Mucosa of stomach (tissue), 1 donor: Measurements from ENCODE around the gene ABRAXAS1.
A peak's percentile ranks its signal among the peaks of the same experiment; 100 is the strongest.
"Not testable (repeated sequence)": the region's sequence is repeated elsewhere in the genome, so short reads cannot be mapped to it uniquely, and the experiment has no call there.

Experiments used
- H3K27me3 ChIP-seq: one replicate; pipeline ENCODE4 v1.7.0; 2013; ENCODE audit warnings: mild to moderate bottlenecking, low read length; ENCODE audit not compliant: control insufficient read depth, insufficient read depth
- H3K36me3 ChIP-seq: one replicate; pipeline ENCODE4 v1.7.0; 2013; ENCODE audit warnings: low read length; ENCODE audit not compliant: control insufficient read depth, insufficient read depth
- H3K4me1 ChIP-seq: one replicate; pipeline ENCODE4 v1.7.0; 2013; ENCODE audit warnings: mild to moderate bottlenecking, low read length; ENCODE audit not compliant: control insufficient read depth, insufficient read depth
- H3K4me3 ChIP-seq: one replicate; pipeline ENCODE4 v1.7.0; 2013; ENCODE audit warnings: low read length
- H3K9ac ChIP-seq: one replicate; pipeline ENCODE4 v1.7.0; 2013; ENCODE audit warnings: mild to moderate bottlenecking, low read length, moderate library complexity
- H3K9me3 ChIP-seq: one replicate; pipeline ENCODE4 v1.7.0; 2013; ENCODE audit warnings: mild to moderate bottlenecking, low read length, moderate library complexity; ENCODE audit not compliant: control insufficient read depth
- donor health status: Pancreatic carcinoma.

Gene ABRAXAS1

GRCh38 chr4:83496085-83496917 is 11.4 kb upstream of the ABRAXAS1 start:
- not testable (repeated sequence) for H3K36me3 ChIP-seq, H3K4me1 ChIP-seq, H3K27me3 ChIP-seq, H3K9me3 ChIP-seq, H3K9ac ChIP-seq, H3K4me3 ChIP-seq

- Histone ChIP-seq H3K4me1 (no peaks in the 10 kb centered on the region), H3K36me3 (no peaks in the 10 kb centered on the region), H3K9ac (no peak overlapping the region), H3K9me3 (no peaks in the 10 kb centered on the region), H3K27me3 (no peaks in the 10 kb centered on the region), H3K4me3 (no peak overlapping the region)
These were observed 6.1 kb upstream of the ABRAXAS1 start for GRCh38 chr4:83490876-83491450.

GRCh38 chr4:83489711-83490326 is 4.9 kb upstream of the ABRAXAS1 start:
- no peaks in the 10 kb centered on the region for H3K27me3 ChIP-seq
- H3K9ac ChIP-seq = no peak overlapping the region
- H3K9me3 ChIP-seq = no peaks in the 10 kb centered on the region
- H3K4me1 ChIP-seq = peaks cover 3% of the 10 kb centered on the region
- H3K36me3 ChIP-seq = no peaks in the 10 kb centered on the region
- H3K4me3 ChIP-seq = no peak overlapping the region

- Histone ChIP-seq H3K9me3 (no peaks in the 10 kb centered on the region), H3K36me3 (no peaks in the 10 kb centered on the region), H3K9ac (no peak overlapping the region), H3K27me3 (no peaks in the 10 kb centered on the region), H3K4me3 (no peak overlapping the region), H3K4me1 (peaks cover 3% of the 10 kb centered on the region)
These were observed 1.7 kb upstream of the ABRAXAS1 start for GRCh38 chr4:83486457-83487129.

GRCh38 chr4:83473966-83474365 is 10.9 kb downstream of the ABRAXAS1 start:
- no peaks in the 10 kb centered on the region for H3K36me3 ChIP-seq
- H3K4me1 ChIP-seq = no peaks in the 10 kb centered on the region
- H3K27me3 ChIP-seq = no peaks in the 10 kb centered on the region
- no peak overlapping the region for H3K4me3 ChIP-seq
- H3K9me3 ChIP-seq = no peaks in the 10 kb centered on the region
- no peak overlapping the region for H3K9ac ChIP-seq

- H3K4me1 ChIP-seq = no peaks in the 10 kb centered on the region
- no peak overlapping the region for H3K9ac ChIP-seq
- H3K36me3 ChIP-seq = no peaks in the 10 kb centered on the region
- H3K4me3 ChIP-seq = no peak overlapping the region
- H3K27me3 ChIP-seq = no peaks in the 10 kb centered on the region
- no peaks in the 10 kb centered on the region for H3K9me3 ChIP-seq
These were observed 11.5 kb downstream of the ABRAXAS1 start for GRCh38 chr4:83473423-83473822.

GRCh38 chr4:83456184-83456501 is 28.8 kb downstream of the ABRAXAS1 start:
- no peaks in the 10 kb centered on the region for H3K27me3 ChIP-seq
- H3K4me1 ChIP-seq = no peaks in the 10 kb centered on the region
- no peaks in the 10 kb centered on the region for H3K9me3 ChIP-seq
- peak overlapping the region; percentile 90 for H3K4me3 ChIP-seq
- H3K36me3 ChIP-seq = no peaks in the 10 kb centered on the region
- peak overlapping the region; percentile 95 for H3K9ac ChIP-seq

- H3K36me3 ChIP-seq = no peaks in the 10 kb centered on the region
- H3K27me3 ChIP-seq = no peaks in the 10 kb centered on the region
- H3K9me3 ChIP-seq = no peaks in the 10 kb centered on the region
- H3K4me3 ChIP-seq = peak within 1 kb of the TSS; percentile 90
- H3K4me1 ChIP-seq = no peaks in the 10 kb centered on the region
- peak within 1 kb of the TSS; percentile 95 for H3K9ac ChIP-seq
These were observed 29.4 kb downstream of the ABRAXAS1 start, which contains the start of the genes HELQ and MRPS18C for GRCh38 chr4:83455281-83456183. Gene HELQ, minus strand, starts transcription at chr4:83455823. Its CDS starts 130 bp downstream, at chr4:83455693. Gene MRPS18C, plus strand, starts transcription at chr4:83456058. Its CDS starts 20 bp downstream, at chr4:83456078.

- no peaks in the 10 kb centered on the region for H3K4me1 ChIP-seq
- H3K27me3 ChIP-seq = no peaks in the 10 kb centered on the region
- no peaks in the 10 kb centered on the region for H3K36me3 ChIP-seq
- H3K9me3 ChIP-seq = no peaks in the 10 kb centered on the region
- peak overlapping the region; percentile 95 for H3K9ac ChIP-seq
- peak overlapping the region; percentile 90 for H3K4me3 ChIP-seq
These were observed 30.2 kb downstream of the ABRAXAS1 start for GRCh38 chr4:83454686-83455085.

GRCh38 chr4:83449009-83449408 is 35.9 kb downstream of the ABRAXAS1 start:
- Histone ChIP-seq H3K4me1 (no peaks in the 10 kb centered on the region), H3K36me3 (no peaks in the 10 kb centered on the region), H3K9me3 (no peaks in the 10 kb centered on the region), H3K9ac (no peak overlapping the region), H3K27me3 (no peaks in the 10 kb centered on the region), H3K4me3 (no peak overlapping the region)

- Histone ChIP-seq H3K27me3 (no peaks in the 10 kb centered on the region), H3K9me3 (no peaks in the 10 kb centered on the region), H3K4me3 (no peak overlapping the region), H3K36me3 (no peaks in the 10 kb centered on the region), H3K9ac (no peak overlapping the region), H3K4me1 (no peaks in the 10 kb centered on the region)
These were observed 44.0 kb downstream of the ABRAXAS1 start for GRCh38 chr4:83440899-83441298.
